GM15510 (cell line): ENCODE data around the gene MAPK1.

Experiments used
- POLR2A ChIP-seq: IDR thresholded peaks from 3 replicates; pipeline ENCODE4 v1.6.1; 2011; ENCODE audit warnings: borderline replicate concordance; ENCODE audit not compliant: insufficient read length; ENCODE audit errors: extremely low read depth

MAPK1 gene

DNA sequence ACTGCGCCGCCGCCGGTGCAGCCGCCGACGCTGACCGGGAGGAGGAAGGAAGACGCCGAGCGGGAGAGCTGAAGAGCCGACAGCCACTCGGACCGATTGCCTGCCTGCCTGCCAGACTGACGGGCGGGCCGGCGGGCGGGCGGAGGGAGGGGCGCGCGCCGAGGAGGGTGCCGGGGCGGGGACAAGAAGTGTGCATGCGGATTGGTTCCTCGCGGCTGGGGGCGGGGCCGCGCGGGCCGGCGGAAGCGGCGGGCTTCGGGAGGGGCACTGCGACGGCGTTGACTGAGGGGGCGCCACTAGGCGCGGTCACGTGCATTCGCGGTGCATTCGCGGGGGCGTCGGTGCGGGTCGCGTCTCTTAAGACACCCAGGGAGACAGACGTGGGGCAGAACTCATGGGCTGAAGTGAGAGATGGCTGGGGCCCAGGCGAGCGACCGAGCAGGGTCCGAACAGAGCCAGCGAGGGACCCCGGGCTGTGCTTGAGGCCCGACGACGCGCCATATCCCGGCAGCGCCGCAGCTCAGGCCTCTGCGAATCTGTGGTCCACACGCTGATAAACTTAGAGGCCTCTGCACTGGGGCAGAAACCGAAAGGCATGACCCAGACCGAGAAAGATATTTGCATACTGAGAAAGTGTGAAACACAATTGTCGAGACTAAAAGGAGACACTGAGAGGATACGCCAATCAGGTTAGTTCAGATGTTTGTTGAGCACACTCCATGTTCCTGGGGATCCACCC lies at the start of gene MAPK1:
Gene MAPK1, minus strand, starts transcription at position 118 of the 739 bp plus-strand sequence. CDS start 205 bp downstream, outside the sequence.
- peak; percentile 83 for TF ChIP-seq POLR2A

DNA sequence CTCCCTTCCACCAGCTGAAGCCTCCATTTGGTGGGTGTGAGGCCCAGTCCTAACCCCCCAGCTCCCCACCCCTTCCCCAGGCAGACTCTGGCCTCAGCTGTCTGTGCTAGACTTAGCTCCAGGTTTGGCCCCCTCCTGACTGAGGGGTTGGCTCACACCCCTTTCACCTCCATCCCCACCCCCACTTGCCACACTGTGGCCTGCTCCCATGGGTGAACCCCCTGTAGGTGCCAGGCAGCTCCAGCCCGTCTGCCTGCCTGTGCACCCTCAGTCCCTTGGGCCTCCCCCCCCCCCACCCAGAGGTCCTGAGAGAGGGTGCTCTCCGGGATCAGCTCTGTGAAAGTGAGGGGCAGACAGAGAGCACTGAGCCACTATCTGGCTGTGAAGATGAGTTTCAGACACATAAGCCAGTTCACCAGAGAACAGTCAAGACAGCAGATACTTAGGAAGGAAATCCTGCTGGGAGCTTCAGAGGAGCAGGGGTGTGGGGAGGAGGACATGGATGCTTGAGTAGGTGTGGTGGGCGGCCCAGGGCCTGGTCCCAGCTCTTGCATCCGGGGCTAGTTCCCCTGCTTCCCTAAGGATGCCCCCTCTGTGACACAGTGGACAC lies 49.0 kb upstream of the MAPK1 start:
- no peak for TF ChIP-seq POLR2A

DNA sequence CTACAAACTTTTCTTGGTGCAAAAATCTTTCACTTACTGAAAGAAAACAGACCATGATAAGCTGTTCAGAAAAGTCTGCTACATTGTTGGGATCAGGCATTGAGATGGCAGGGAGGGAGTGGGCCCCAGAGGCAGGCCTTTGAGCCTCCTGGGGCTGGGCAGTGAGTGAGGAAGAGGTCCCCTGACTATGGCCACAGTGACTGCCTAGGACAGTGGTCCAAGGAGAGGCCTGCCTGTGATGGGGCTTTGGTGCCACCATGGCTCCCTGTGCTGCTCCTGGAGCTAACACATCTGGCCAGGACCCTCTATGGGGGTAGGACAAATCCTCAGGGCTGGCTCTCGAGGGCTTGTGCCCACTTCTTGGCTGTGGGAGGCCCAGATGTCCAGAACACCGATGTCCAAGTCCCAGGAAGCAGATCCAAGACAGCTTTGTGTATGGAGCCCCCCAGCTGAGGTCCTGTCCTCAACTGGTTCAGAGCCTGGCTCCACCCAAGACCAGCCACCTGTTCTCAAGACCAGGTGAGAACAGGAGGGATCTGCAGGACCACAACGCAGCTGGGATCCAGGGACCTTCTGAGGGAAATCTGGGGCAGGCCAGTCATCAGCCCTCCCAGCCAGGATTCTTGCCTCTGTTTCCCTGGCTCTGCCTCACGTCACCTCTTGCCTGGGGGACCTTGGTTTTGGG lies 48.3 kb upstream of the MAPK1 start:
- TF ChIP-seq POLR2A, result no peak

DNA sequence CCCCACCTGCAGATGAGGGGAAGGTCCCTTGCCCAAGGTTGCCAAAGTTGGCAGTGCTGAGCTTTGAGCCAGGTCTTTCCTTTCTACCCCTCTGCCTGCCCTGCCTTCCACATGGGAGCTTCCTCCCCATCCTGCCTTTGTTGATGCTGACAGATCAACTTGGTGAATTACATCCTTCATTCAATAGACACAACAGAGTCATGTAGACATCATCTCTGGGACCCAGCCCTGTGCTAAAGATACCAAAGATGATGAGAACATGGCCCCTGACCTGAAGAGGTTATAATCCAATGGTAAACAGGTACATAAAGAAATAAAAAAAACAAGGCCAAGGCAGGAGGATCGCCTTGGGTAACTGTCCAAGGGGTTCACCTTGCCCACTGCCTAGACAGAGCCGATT lies 42.4 kb upstream of the MAPK1 start:
- no peak for TF ChIP-seq POLR2A

DNA sequence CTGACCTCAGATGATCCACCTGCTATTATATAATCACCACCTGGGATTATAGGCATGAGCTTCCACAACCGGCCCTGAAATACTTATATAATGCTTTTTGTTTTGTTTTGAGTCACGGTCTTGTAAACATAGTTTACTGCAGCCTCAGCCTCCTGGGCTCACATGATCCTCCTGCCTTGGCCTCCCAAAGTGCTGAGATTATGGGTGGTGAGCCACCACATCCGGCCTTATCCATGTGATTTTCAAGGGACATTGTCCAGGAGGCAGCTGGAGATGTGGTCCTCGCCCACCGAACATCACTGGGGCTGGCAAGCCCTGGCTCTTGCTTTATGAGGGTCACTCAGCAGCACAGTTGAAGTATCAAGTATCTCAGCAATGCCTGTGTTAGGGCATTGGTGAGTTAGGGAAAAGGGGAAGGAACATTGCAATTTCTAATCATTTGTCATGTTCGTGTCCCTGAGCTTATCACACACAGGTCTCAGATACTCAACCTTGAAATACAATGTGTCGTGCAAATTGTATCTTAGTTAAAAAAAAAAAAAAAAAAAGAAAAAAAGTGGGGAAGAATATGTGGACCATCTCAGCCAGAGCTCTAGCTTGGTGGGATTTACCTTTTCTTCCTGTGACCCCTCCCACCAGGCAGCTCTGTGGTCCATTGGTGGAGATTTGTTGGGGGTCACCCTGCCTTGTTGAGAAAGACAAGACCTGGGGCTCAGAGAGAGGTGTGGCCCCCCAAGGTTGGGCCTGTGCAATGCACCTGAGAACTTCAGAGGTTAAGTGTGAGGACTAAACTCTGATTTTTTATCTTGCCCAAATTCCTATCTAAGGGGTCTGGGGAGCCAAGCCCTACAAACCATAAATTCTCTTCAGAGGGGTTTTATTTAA lies 40.4 kb upstream of the MAPK1 start:
- no peak for TF ChIP-seq POLR2A

DNA sequence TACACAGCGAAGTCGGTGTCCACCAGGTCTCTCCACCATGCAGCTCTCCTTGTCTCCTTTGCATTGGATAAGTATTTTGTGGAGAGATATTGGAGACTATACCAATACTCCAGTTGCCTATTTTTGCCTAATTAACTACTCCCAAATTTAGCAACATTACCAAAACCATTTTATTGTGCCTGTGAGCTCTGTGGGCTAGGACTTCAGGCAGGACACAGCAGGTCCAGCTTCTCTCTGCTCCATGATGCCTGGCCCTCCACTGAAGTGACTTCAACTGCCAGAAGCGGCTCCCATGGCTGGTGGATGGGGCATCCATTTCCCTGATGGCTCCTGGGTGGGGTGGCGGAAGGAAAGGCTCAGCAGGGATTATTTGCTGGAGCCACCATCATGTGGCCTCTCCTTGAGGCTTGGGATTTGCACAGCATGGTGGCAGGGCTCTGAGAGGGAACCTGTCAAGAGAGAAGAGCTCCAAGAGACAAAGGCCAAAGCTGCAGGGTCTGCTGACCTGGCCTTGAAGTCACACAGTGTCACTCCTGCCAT lies 36.9 kb upstream of the MAPK1 start:
- TF ChIP-seq POLR2A, result no peak

DNA sequence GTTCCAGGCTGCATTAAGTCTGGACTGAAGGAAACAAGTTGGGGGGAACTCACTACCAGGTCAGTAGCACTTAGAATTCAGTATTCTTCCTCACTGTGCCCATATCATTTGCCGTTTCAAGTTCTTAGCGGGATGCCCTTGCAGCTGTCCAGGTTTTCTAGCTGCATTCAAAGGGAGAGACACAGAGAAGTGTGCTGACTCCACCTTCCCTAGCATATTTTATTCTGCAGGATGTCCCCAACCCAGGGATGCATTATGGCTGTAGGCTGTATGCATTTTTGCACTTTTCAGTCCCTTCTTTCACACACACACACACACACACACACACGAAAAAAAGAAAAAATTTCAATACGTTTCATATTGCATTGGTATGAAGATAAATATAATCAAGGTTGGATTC lies 35.8 kb upstream of the MAPK1 start:
- no peak for TF ChIP-seq POLR2A

DNA sequence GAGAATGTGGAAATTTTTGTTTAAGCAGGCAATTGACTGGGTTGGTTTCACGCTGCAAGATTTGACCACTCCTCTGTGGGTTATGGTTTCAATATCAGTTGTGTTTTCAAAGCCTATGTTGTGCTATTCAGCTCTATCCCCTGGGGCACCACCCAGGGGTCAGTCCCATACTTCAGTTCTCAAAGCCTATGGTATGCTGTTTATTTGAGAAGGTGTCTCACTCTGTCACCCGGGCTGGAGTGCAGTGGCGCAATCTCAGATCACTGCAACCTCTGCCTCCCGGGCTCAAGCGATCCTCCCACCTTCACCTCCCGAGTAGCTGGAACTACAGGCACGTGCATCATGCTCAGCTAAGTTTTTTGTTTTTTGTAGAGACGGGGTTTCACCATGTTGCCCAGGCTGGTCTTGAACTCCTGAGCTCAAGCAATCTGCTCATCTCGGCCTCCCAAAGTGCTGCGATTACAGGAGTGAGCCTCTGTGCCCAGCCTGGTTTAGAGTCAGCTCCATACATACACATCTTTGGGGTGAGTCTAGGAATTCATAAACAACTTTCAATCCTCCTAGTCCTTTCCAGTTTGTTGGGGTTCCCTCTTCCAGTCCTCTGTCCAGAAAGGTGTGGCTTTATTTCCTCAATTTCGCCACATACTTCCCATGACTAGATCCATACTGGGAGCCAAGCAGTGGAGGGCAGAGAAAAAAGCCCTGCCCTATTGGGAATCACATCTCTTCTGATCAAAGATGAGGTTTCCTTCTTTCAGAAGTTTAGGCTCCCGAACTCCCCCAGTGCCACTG lies 35.0 kb upstream of the MAPK1 start:
- no peak for TF ChIP-seq POLR2A

DNA sequence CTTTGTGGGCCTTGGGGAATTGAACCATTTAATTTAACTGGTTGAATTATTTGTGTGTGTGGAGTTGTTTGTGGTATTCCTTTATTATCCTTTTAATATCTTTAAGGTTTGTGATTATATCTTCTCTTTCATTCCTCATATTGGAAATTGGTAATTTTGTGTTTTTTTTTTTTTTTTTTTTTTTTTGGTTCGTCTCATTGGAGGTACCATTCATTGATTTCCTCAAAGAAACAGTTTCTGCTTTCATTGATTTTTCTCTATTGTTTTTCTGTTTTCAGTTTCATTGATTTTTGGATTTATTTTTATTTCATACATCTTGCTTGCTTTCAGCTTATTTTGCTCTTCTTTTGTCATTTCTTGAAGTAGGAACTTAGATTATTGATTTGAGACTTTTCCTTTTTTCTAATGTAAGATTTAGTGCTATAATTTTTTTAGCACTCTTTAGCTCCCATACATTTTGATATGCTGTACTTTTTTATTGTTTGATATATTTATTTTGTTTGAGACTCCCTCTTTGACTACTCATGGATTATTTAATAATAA lies 31.0 kb upstream of the MAPK1 start:
- TF ChIP-seq POLR2A, result no peak

DNA sequence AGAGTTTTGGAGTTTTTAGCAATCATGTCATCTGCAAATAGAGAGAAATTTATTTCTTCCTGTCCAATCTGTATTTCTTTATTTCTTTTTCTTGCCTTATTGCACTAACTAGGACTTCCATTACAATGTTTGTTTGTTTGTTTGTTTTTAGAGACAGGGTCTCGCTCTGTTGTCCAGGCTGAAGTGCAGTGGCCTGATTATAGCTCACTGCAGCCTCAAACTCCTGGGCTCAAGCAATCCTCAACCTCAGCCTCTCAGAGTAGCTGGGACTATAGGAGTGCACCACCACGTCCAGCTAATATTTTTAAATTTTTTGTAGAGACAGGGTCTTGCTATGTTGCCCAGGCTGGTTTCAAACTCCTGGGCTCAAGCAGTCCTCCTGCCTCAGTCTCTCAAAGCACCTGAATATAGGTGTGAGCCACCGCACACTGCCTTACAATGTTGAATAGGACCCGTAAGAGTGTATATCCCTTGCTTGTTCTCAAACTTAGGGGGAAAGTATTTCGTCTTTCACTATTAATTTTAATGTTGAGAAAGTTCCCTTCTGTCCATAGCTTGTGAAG lies 29.6 kb upstream of the MAPK1 start:
- no peak for TF ChIP-seq POLR2A

DNA sequence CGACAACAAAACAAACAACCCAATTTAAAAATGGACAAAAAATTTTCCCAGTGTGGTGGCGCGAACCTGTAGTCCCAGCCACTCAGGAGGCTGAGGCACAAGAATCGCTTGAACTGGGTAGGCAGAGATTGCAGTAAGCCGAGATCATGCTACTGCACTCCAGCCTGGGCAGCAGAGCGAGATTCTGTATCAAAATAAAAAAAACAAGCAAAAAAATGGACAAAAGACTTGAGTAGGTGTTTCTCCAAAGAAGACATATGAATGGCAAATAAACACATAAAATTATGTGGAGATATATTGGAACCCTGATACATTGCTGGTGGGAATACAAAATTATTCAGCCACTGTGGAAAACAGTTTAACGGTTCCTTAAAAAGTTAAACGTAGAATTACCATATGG lies 27.4 kb upstream of the MAPK1 start:
- no peak for TF ChIP-seq POLR2A

DNA sequence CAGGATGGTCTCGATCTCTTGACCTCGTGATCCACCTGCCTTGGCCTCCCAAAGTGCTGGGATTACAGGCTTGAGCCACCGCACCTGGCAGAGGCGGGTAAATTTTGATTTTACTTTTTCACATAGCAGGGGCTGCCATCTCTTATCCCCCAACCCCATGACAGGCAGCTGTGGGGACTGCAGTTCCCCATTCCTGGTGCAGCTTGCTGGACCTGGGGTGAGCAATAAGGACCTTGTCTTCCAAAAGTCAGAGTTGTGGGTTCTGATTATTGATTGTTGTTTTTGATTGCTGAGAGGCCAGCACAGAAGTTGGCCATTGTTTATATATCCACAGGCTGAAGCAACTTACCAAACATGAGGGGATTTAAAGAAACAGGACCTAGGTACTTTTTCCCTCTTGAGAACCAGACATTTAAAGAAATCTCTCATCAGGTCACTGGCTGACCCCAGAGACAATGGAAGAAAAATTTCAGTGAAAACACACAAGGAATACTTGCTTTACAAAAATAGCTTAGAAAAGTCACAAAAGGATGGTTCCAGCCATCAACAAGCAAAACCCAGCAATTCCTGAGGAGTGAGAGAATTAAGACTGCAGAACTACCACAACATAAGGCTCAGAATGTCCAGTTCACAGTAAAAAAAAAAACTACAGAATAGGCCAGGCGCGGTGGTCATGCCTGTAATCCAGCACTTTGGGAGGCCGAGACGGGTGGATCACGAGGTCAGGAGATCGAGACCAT lies 22.0 kb upstream of the MAPK1 start:
- TF ChIP-seq POLR2A, result no peak

DNA sequence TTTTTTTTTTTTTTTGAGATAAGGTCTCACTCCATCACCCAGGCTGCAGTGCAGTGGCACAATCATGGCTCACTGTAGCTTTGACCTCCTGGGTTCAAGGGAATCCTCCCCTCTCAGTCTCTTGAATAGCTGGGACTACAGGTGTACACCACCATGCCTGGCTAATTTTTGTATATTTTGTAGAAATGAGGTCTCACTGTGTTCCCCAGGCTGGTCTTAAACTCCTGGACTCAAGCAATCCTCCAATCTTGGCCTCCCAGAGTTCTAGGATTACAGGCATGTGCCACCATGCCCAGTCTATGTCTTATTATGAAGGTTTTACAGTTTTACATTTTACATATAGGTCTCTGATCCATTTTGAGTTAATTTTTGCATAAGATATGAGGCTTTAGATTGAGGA lies 20.4 kb upstream of the MAPK1 start:
- TF ChIP-seq POLR2A, result no peak
